H9 (cell line): ENCODE results near the gene GLT1D1. TPM values are rescaled to one million over a fixed set of nuclear protein-coding genes. Genes with fewer than 3 reads are reported as not detected.

ENCODE experiments used
- DNase-seq: peaks from one replicate; pipeline ENCODE4 v3.0.0-alpha.2; 2017
- H2AFZ ChIP-seq: one replicate; pipeline ENCODE4 v1.6.1; 2013; ENCODE audit warnings: mild to moderate bottlenecking, low read length, control low read depth, moderate library complexity
- H2AK5ac ChIP-seq: 2 replicates; pipeline ENCODE4 v1.6.1; 2013; ENCODE audit warnings: low read length, control low read depth, mixed read lengths; ENCODE audit not compliant: insufficient read length
- H2BK120ac ChIP-seq: one replicate; pipeline ENCODE4 v1.6.1; 2013; ENCODE audit warnings: low read depth, mild to moderate bottlenecking, low read length, control low read depth, inconsistent platforms; ENCODE audit not compliant: poor library complexity, severe bottlenecking
- H2BK12ac ChIP-seq: 2 replicates; pipeline ENCODE4 v1.6.1; 2013; ENCODE audit warnings: low read length, control low read depth, mixed read lengths, low read depth; ENCODE audit not compliant: insufficient read length
- H2BK15ac ChIP-seq: 2 replicates; pipeline ENCODE4 v1.6.1; 2013; ENCODE audit warnings: low read depth, low read length, control low read depth
- H2BK20ac ChIP-seq: one replicate; pipeline ENCODE4 v1.6.1; 2013; ENCODE audit warnings: low read depth, mild to moderate bottlenecking, low read length, control low read depth, inconsistent platforms; ENCODE audit not compliant: poor library complexity, severe bottlenecking
- H2BK5ac ChIP-seq: 2 replicates; pipeline ENCODE4 v1.6.1; 2013; ENCODE audit warnings: low read length, control low read depth, mixed read lengths; ENCODE audit not compliant: insufficient read length
- H3K14ac ChIP-seq: 2 replicates; pipeline ENCODE4 v1.6.1; 2013; ENCODE audit warnings: low read length, control low read depth; ENCODE audit not compliant: insufficient read depth
- H3K18ac ChIP-seq: 2 replicates; pipeline ENCODE4 v1.6.1; 2013; ENCODE audit warnings: low read depth, mild to moderate bottlenecking, mixed read lengths, low read length, control low read depth; ENCODE audit not compliant: insufficient read length
- H3K23ac ChIP-seq: 2 replicates; pipeline ENCODE4 v1.6.1; 2013; ENCODE audit warnings: low read length, control low read depth, mixed read lengths, low read depth; ENCODE audit not compliant: insufficient read length
- H3K23me2 ChIP-seq: 2 replicates; pipeline ENCODE4 v1.6.1; 2013; ENCODE audit warnings: low read depth, mild to moderate bottlenecking, mixed read lengths, low read length, control low read depth; ENCODE audit not compliant: insufficient read length, poor library complexity, severe bottlenecking
- H3K27ac ChIP-seq: 2 replicates; pipeline ENCODE4 v1.5.1; 2013; ENCODE audit warnings: low read length, control low read depth, mixed read lengths, low read depth; ENCODE audit not compliant: insufficient read length
- H3K27me3 ChIP-seq: 2 replicates; pipeline ENCODE4 v1.6.1; 2013; ENCODE audit warnings: low read length, control low read depth, inconsistent platforms; ENCODE audit not compliant: insufficient read depth
- H3K4ac ChIP-seq: 2 replicates; pipeline ENCODE4 v1.6.1; 2013; ENCODE audit warnings: low read depth, mild to moderate bottlenecking, control low read depth, inconsistent platforms, low read length, moderate library complexity
- H3K4me1 ChIP-seq: 2 replicates; pipeline ENCODE4 v1.6.1; 2013; ENCODE audit warnings: low read length, control low read depth, inconsistent platforms; ENCODE audit not compliant: insufficient read depth
- H3K4me2 ChIP-seq: 2 replicates; pipeline ENCODE4 v1.6.1; 2013; ENCODE audit warnings: low read length, control low read depth, mixed read lengths; ENCODE audit not compliant: insufficient read length, insufficient read depth
- H3K56ac ChIP-seq: 2 replicates; pipeline ENCODE4 v1.6.1; 2013; ENCODE audit warnings: low read depth, mild to moderate bottlenecking, mixed read lengths, low read length, control low read depth; ENCODE audit not compliant: insufficient read length
- H3K79me1 ChIP-seq: 2 replicates; pipeline ENCODE4 v1.6.1; 2013; ENCODE audit warnings: low read depth, mild to moderate bottlenecking, moderate library complexity, low read length, control low read depth, inconsistent platforms; ENCODE audit not compliant: insufficient read depth, poor library complexity, severe bottlenecking
- H3K79me2 ChIP-seq: 2 replicates; pipeline ENCODE4 v1.6.1; 2013; ENCODE audit warnings: low read length, control low read depth, inconsistent platforms; ENCODE audit not compliant: insufficient read depth
- H3K9ac ChIP-seq: 2 replicates; pipeline ENCODE4 v1.6.1; 2013; ENCODE audit warnings: low read length, control low read depth, mixed read lengths; ENCODE audit not compliant: insufficient read length; ENCODE audit errors: extremely low read depth
- H3K9me3 ChIP-seq: one replicate; pipeline ENCODE4 v1.6.1; 2013; ENCODE audit warnings: low read depth, low read length, inconsistent platforms; ENCODE audit not compliant: control insufficient read depth
- H3T11ph ChIP-seq: one replicate; pipeline ENCODE4 v1.6.1; 2013; ENCODE audit warnings: mild to moderate bottlenecking, low read length, control low read depth, inconsistent platforms
- H4K20me1 ChIP-seq: one replicate; pipeline ENCODE4 v1.6.1; 2013; ENCODE audit not compliant: control insufficient read depth, insufficient read length, insufficient read depth
- H4K5ac ChIP-seq: 2 replicates; pipeline ENCODE4 v1.6.1; 2013; ENCODE audit warnings: low read depth, mild to moderate bottlenecking, mixed read lengths, low read length, control low read depth; ENCODE audit not compliant: insufficient read length
- H4K8ac ChIP-seq: replicated peaks from 2 replicates; pipeline ENCODE4 v1.6.1; 2013; ENCODE audit warnings: low read length, control low read depth, mixed read lengths, low read depth; ENCODE audit not compliant: insufficient read length
- H4K91ac ChIP-seq: 2 replicates; pipeline ENCODE4 v1.6.1; 2013; ENCODE audit warnings: low read depth, mild to moderate bottlenecking, moderate library complexity, mixed read lengths, low read length, control low read depth; ENCODE audit not compliant: insufficient read length
- H3K27ac Mint-ChIP-seq, 3 experiments: 2 replicates in 2 of 3; 3 replicates in 1 of 3; pipeline ENCODE4 v1.8.0; 2020 to 2021; ENCODE audit warnings: mixed read lengths in 3 of 3, mild to moderate bottlenecking in 1 of 3, moderate library complexity in 1 of 3
- H3K27me3 Mint-ChIP-seq: 2 replicates; pipeline ENCODE4 v1.8.0; 2021; ENCODE audit warnings: low read depth, mild to moderate bottlenecking, moderate library complexity, mixed read lengths
- H3K36me3 Mint-ChIP-seq, 3 experiments: 2 replicates in 2 of 3; 3 replicates in 1 of 3; pipeline ENCODE4 v1.8.0; 2020 to 2021; ENCODE audit warnings: low read depth in 3 of 3, mixed read lengths in 3 of 3; ENCODE audit not compliant: insufficient read depth in 1 of 3
- H3K4me1 Mint-ChIP-seq, 2 experiments: 2 replicates each; pipeline ENCODE4 v1.8.0; 2020; ENCODE audit warnings: mixed read lengths in 2 of 2
- H3K4me3 Mint-ChIP-seq, 2 experiments: 2 replicates in 1 of 2; 3 replicates in 1 of 2; pipeline ENCODE4 v1.8.0; 2020 to 2021; ENCODE audit warnings: mild to moderate bottlenecking in 2 of 2, mixed read lengths in 2 of 2, moderate library complexity in 1 of 2
- H3K9me3 Mint-ChIP-seq, 2 experiments: 2 replicates in 1 of 2; 3 replicates in 1 of 2; pipeline ENCODE4 v1.8.0; 2020; ENCODE audit warnings: mild to moderate bottlenecking in 2 of 2, mixed read lengths in 2 of 2, moderate library complexity in 1 of 2
- WGBS: extraction: QIAGEN DNeasy Blood & Tissue Kit; methylation state at CpG from one replicate; pipeline ENCODE4 v1.1.7; 2013; ENCODE audit warnings: missing lambda C conversion rate, low lambda C conversion rate, mixed read lengths; ENCODE audit not compliant: insufficient read length; ENCODE audit errors: extremely low coverage; 5-methylcytosine and 5-hydroxymethylcytosine counted together
- total RNA-seq: library from RNA; stranded (reverse); gene quantifications from 2 replicates; pipeline ENCODE4 v1.2.1, GENCODE V29; 2021
- TF ChIP-seq, protein P1 (sequence below): fragments of 200-600 bp; sonication (generic); conservative IDR thresholded peaks from 3 replicates; pipeline ENCODE4 v1.8.0; 2021; ENCODE audit warnings: antibody characterized with exemption, mild to moderate bottlenecking

GLT1D1 gene
- total RNA-seq, 1 experiment from 2014 or later, result 7.0 TPM

- Histone ChIP-seq H3K4me2 (no peak overlapping the region), H3K27me3 (no peaks in the 10 kb centered on the region), H2BK5ac (no peak overlapping the region), H3K4me1 (peaks cover 10% of the 10 kb centered on the region; the same call in 1 of the 2 replicates), H3K23ac (no peak overlapping the region), H3K27ac (no peak overlapping the region), H2AFZ (no peak overlapping the region), H3K79me1 (peaks cover 17% of the 10 kb centered on the region), H3K9ac (no peak overlapping the region), H2AK5ac (no peak overlapping the region), H2BK12ac (no peak overlapping the region), H3K9me3 (no peaks in the 10 kb centered on the region), H3K56ac (no peak overlapping the region), H4K20me1 (no peaks in the 10 kb centered on the region), H4K5ac (no peak overlapping the region), H4K8ac (no peak overlapping the region), H2BK120ac (no peak overlapping the region), H3K14ac (no peak overlapping the region), H3T11ph (no peak overlapping the region), H3K79me2 (peaks cover 61% of the 10 kb centered on the region), H3K23me2 (no peaks in the 10 kb centered on the region), H2BK20ac (no peak overlapping the region), H3K18ac (no peak overlapping the region), H3K4ac (no peak overlapping the region), H4K91ac (no peak overlapping the region), H2BK15ac (no peak overlapping the region)
- Mint-ChIP-seq H3K4me3 (no peak overlapping the region), H3K9me3 (no peaks in the 10 kb centered on the region), H3K27ac (peak overlapping the region in 1 of 3 experiments; percentile 46; a peak in 1 of 7 replicates), H3K27me3 (no peaks in the 10 kb centered on the region), H3K4me1 (peaks cover 44 to 48% of the 10 kb centered on the region in 2 experiments), H3K36me3 (peaks cover 26 to 42% (median 40%) of the 10 kb centered on the region in 3 experiments; a peak in 6 of 7 replicates)
- no peak for DNase-seq
- no CpG with 5 or more reads among the region's 4 CpGs for WGBS
- TF ChIP-seq, protein P1, sequence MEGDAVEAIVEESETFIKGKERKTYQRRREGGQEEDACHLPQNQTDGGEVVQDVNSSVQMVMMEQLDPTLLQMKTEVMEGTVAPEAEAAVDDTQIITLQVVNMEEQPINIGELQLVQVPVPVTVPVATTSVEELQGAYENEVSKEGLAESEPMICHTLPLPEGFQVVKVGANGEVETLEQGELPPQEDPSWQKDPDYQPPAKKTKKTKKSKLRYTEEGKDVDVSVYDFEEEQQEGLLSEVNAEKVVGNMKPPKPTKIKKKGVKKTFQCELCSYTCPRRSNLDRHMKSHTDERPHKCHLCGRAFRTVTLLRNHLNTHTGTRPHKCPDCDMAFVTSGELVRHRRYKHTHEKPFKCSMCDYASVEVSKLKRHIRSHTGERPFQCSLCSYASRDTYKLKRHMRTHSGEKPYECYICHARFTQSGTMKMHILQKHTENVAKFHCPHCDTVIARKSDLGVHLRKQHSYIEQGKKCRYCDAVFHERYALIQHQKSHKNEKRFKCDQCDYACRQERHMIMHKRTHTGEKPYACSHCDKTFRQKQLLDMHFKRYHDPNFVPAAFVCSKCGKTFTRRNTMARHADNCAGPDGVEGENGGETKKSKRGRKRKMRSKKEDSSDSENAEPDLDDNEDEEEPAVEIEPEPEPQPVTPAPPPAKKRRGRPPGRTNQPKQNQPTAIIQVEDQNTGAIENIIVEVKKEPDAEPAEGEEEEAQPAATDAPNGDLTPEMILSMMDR, result no peak
These were observed 36.7 kb upstream of the GLT1D1 start for GRCh38 chr12:128816643-128816920.
